Measurements from ENCODE around the gene CDH2.
"Not testable (repeated sequence)": the region's sequence is repeated elsewhere in the genome, so short reads cannot be mapped to it uniquely, and the experiment has no call there.

CDH2 gene

DNA sequence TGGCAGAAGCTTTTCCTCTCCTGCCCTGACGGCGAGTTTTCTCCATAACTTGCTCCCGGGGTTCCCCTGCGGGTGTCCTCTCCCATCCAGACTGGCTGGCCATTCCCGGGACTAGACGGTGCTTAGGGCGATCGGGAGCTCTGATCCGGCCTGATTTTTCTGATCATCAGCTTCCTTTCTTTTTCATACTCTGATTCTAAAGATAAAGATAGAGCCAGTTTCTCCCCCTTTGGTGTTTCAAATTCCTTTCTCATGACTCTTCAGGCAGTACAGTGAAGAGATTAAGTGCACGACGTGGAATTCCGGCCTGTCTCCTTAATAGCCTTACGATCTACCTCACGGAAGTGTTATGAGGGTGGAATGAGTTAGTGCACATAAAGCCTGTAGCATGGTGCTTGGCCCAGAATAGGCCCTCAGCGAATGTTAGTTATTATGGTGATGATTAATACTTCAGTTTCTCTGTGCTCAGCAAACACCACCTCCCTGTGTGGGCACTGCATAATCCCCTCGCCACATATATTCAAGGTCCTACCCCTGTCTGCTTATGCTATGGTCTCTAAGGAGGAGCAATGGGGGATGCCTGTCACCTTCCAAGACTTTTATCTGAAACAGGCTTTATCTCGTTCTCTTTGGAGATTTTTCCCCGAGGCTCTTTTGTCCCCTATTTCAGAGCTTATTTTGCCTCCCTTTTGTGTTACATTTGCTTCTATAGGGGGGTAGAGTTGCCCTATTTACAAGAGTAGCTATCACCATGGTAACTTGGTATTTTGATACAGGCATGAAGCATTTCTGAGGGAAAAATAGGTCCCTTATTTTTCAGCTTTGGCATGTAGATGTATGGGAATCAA lies 254.8 kb downstream of the CDH2 start:
- no peak for DNase-seq (ENCODE audit: low read depth in 2 of 2)

DNA sequence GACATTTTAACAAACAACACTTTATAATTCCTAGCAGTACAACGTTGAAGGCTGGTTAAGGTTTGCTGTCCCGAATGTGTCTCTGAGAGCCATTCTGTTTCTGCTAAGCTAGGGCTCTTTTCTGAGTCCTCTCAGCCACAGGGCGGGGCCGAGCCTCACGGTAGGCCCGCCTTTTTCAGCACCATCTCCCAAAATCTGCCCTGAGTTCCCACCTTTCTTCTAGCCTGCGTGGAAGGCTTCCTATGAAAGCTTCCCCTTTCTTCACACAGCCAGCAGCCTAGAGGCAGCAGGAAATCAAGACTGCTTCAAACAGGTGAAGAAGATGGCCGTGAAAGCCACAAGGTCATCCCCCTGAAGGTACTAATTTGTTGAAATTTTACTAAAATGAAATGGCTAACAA lies 255.5 kb downstream of the CDH2 start:
- no peak for DNase-seq (ENCODE audit: low read depth in 2 of 2)

DNA sequence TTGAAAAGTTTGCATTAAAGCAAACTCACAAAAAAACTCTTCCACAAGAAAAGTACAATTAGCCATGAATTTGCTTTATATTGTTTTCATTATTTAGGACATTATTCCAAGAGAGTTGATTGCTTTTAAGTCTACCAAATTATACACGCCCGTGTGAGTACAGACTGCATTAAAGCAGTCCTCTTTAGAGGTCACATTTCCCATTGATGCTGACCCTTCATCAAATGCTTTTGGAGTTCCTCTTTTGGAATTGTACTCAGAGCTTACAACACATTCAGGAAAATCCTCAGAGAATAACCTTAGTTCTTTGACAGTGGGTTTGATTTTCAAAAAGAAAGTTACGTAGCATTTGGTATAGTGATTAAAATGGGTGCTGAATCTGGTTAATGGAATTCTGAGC lies 256.1 kb downstream of the CDH2 start:
- DNase-seq (ENCODE audit: low read depth in 2 of 2) = no peak

DNA sequence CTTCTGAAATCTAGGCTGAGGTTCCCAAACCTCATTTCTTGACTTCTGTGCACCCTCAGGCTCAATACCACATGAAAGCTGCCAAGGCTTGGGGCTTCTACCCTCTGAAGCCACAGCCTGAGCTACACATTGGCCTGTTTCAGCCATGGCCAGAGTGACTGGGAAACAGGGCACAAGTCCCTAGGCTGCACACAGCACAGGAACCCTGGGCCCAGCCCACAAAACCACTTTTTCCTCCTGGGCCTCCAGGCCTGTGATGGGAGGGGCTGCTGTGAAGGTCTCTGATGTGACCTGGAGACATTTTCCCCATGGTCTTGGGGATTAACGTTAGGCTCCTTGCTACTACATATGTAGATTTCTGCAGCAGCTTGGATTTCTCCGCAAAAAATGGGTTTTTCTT lies 270.7 kb downstream of the CDH2 start:
- DNase-seq (ENCODE audit: low read depth in 2 of 2) = not testable (repeated sequence)

DNA sequence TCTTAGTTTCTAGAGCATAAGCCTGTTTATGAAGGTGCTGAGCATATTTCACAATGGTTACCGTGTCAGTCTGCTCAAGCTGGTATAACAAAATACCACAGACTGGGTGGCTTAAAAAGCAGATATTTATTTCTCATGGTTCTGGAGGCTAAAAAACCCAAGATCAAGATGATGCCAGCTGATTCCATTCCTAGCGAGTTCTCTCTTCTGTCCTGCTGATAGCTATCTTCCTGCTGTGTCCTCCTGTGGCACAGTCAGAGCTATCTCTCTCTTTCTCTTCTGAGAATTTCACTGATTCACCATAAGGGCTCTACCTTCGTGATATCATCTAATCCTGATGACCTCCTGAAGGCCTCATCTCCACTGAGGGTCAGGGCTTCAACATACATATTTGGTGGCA lies 273.0 kb downstream of the CDH2 start:
- DNase-seq (ENCODE audit: low read depth in 2 of 2) = no peak

DNA sequence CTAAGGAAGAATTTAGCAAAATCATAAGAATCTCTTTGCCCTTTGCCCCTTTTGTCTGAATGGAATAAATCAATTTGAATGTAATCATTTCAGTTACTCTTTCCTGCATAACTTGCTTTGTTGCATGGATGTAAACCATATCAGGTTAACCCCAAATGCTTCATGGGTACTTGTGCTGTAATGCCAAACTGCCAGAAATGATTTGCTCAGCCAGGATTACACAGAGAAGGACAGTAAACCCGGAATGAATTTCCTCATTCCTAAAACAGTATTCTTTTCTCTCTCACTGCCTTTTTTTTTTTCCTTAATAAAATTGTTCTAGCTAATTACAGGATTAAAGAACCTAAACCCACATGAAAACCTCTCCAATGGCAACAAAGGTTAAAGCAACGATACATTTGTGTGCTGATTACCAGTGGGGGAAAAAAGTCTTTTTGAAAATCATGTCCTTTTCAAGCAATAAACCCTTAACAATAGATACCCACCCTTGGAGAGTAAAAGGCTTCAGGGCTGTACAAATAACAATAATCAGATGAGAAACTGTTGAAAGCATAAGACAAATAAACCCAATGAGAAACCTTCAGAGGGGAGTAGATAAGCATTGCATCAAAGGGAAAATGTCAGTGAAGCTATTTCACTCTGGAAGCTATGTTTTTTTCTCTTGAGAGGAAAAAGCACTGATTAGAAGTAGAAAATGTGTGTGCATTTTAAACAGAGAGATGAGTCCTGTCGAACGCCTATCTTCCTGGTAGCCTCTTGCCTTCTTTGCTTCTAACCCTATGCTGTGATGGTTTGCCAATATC lies 275.3 kb downstream of the CDH2 start:
- DNase-seq (ENCODE audit: low read depth in 2 of 2) = no peak
